PC-3 (cell line): Measurements from ENCODE around the gene GPR82.

ENCODE experiments used
- CTCF ChIP-seq: fragments of 300-600 bp; sonication (generic); conservative IDR thresholded peaks from 2 replicates; pipeline ENCODE4 v1.5.1; 2017; ENCODE audit warnings: antibody characterized with exemption, low read depth, mild to moderate bottlenecking, low read length
- EZH2 ChIP-seq: fragments of 300-600 bp; sonication (generic); IDR thresholded peaks from one replicate; pipeline ENCODE4 v1.6.1; 2017; ENCODE audit warnings: antibody characterized with exemption, mild to moderate bottlenecking, low read length; ENCODE audit not compliant: unreplicated experiment
- EZH2phosphoT487 ChIP-seq: fragments of 300-600 bp; sonication (generic); IDR thresholded peaks from 2 replicates; pipeline ENCODE4 v1.6.1; 2018; ENCODE audit warnings: mild to moderate bottlenecking, antibody characterized with exemption, low read length, borderline replicate concordance

GRCh38 chrX:41722816-41723618 lies 964 bp upstream of the GPR82 start:
- TF ChIP-seq EZH2 (no peak), CTCF (no peak), EZH2phosphoT487 (no peak)
